SJCRH30 (cell line): Measurements from ENCODE around the gene ASB7. TPM values are rescaled to one million over a fixed set of nuclear protein-coding genes. Genes with fewer than 3 reads are reported as not detected.

Source experiments
- DNase-seq, 2 experiments: peaks; one replicate each; pipeline ENCODE4 v3.0.0-alpha.2; 2015 to 2020
- H3K27ac ChIP-seq: fragments of 250-450 bp; sonication (Bioruptor Pico); 2 replicates; pipeline ENCODE4 v1.5.1; 2020; ENCODE audit warnings: mild to moderate bottlenecking, moderate library complexity
- H3K27me3 ChIP-seq: fragments of 250-450 bp; sonication (Bioruptor Pico); 2 replicates; pipeline ENCODE4 v1.5.1; 2020; ENCODE audit warnings: mild to moderate bottlenecking, moderate library complexity
- H3K36me3 ChIP-seq: fragments of 250-450 bp; sonication (Bioruptor Pico); 2 replicates; pipeline ENCODE4 v1.5.1; 2020; ENCODE audit warnings: mild to moderate bottlenecking, moderate library complexity
- H3K4me1 ChIP-seq: fragments of 250-450 bp; sonication (Bioruptor Pico); 2 replicates; pipeline ENCODE4 v1.5.1; 2020; ENCODE audit warnings: mild to moderate bottlenecking, moderate library complexity
- H3K4me3 ChIP-seq: fragments of 250-450 bp; sonication (Bioruptor Pico); 2 replicates; pipeline ENCODE4 v1.5.1; 2020; ENCODE audit warnings: mild to moderate bottlenecking, moderate library complexity
- H3K9me3 ChIP-seq: fragments of 250-450 bp; sonication (Bioruptor Pico); replicated peaks from 2 replicates; pipeline ENCODE4 v1.5.1; 2020; ENCODE audit warnings: mild to moderate bottlenecking, moderate library complexity
- total RNA-seq: library from RNA; depleted of rRNA; stranded (reverse); fragments of >200 nt; shearing (Covaris generic); gene quantifications from 2 replicates; pipeline ENCODE4 v1.2.3, GENCODE V29; 2014; rRNA removed

Gene ASB7
- total RNA-seq, 1 experiment from 2014 or later = 16.2 TPM

- no peak for DNase-seq
- H3K4me1 ChIP-seq = peaks cover 26% of the 10 kb centered on the region
- H3K27ac ChIP-seq = no peak overlapping the region
- no peak overlapping the region for H3K4me3 ChIP-seq
- no peaks in the 10 kb centered on the region for H3K36me3 ChIP-seq
- H3K9me3 ChIP-seq = no peaks in the 10 kb centered on the region; the same call in 1 of the 2 replicates
- no peaks in the 10 kb centered on the region for H3K27me3 ChIP-seq
Observed at GRCh38 chr15:100691321-100691720, 88.9 kb downstream of the ASB7 start.

GRCh38 chr15:100692246-100692645 is 89.9 kb downstream of the ASB7 start:
- Histone ChIP-seq H3K4me3 (no peak overlapping the region), H3K27me3 (no peaks in the 10 kb centered on the region), H3K4me1 (peaks cover 17% of the 10 kb centered on the region), H3K36me3 (no peaks in the 10 kb centered on the region), H3K9me3 (no peaks in the 10 kb centered on the region; the same call in 1 of the 2 replicates), H3K27ac (no peak overlapping the region)
- no peak for DNase-seq

- no peak overlapping the region for H3K27ac ChIP-seq
- no peaks in the 10 kb centered on the region for H3K36me3 ChIP-seq
- peaks cover 12% of the 10 kb centered on the region for H3K4me1 ChIP-seq
Observed at GRCh38 chr15:100692671-100693070, 90.3 kb downstream of the ASB7 start.

GRCh38 chr15:100693451-100693850 is 91.1 kb downstream of the ASB7 start:
- DNase-seq = no peak
- Histone ChIP-seq H3K36me3 (no peaks in the 10 kb centered on the region), H3K27ac (no peak overlapping the region), H3K4me1 (peaks cover 5% of the 10 kb centered on the region), H3K4me3 (no peak overlapping the region), H3K9me3 (no peaks in the 10 kb centered on the region; the same call in 1 of the 2 replicates), H3K27me3 (no peaks in the 10 kb centered on the region)

More at GRCh38 chr15:100692671-100693070, 90.3 kb downstream of the ASB7 start:
- Histone ChIP-seq H3K9me3 (no peaks in the 10 kb centered on the region; the same call in 1 of the 2 replicates), H3K4me3 (no peak overlapping the region), H3K27me3 (no peaks in the 10 kb centered on the region)
- no peak for DNase-seq

- Histone ChIP-seq H3K36me3 (no peaks in the 10 kb centered on the region), H3K27me3 (no peaks in the 10 kb centered on the region), H3K4me1 (no peaks in the 10 kb centered on the region), H3K4me3 (no peak overlapping the region), H3K27ac (no peak overlapping the region), H3K9me3 (no peaks in the 10 kb centered on the region; the same call in 1 of the 2 replicates)
- no peak for DNase-seq
Observed at GRCh38 chr15:100694381-100695021, 92.1 kb downstream of the ASB7 start.

- Histone ChIP-seq H3K27ac (no peak overlapping the region), H3K9me3 (no peaks in the 10 kb centered on the region; the same call in 1 of the 2 replicates)
Observed at GRCh38 chr15:100695048-100695447, 92.7 kb downstream of the ASB7 start.

GRCh38 chr15:100696452-100696851 is 94.1 kb downstream of the ASB7 start:
- Histone ChIP-seq H3K27ac (no peak overlapping the region), H3K4me1 (no peaks in the 10 kb centered on the region), H3K36me3 (no peaks in the 10 kb centered on the region), H3K9me3 (no peaks in the 10 kb centered on the region; the same call in 1 of the 2 replicates), H3K27me3 (no peaks in the 10 kb centered on the region), H3K4me3 (no peak overlapping the region)
- no peak for DNase-seq

More at GRCh38 chr15:100695048-100695447, 92.7 kb downstream of the ASB7 start:
- H3K27me3 ChIP-seq = no peaks in the 10 kb centered on the region
- no peak for DNase-seq
- no peaks in the 10 kb centered on the region for H3K4me1 ChIP-seq
- H3K4me3 ChIP-seq = no peak overlapping the region
- H3K36me3 ChIP-seq = no peaks in the 10 kb centered on the region

Other genes with a start within 250 kb of the ASB7 start
- 0.05 and 0.16 TPM in 2 replicates for gene CERS3, start 73.6 kb upstream of the ASB7 start, total RNA-seq
- gene LINS1, start 405 bp upstream of the ASB7 start, total RNA-seq = 21.6 and 27.8 TPM in 2 replicates